ENCODE data around the gene FBL. TPM values are rescaled to one million over a fixed set of nuclear protein-coding genes. Genes with fewer than 3 reads are reported as not detected.

FBL gene
- total RNA-seq, 1 donor from 2014 or later: 141 TPM

Other genes starting within 250 kb of the FBL start
- gene LGALS13, start 243.9 kb downstream of the FBL start, total RNA-seq: not detected in 2 replicates
- gene LGALS16, start 190.5 kb downstream of the FBL start, total RNA-seq: not detected in 2 replicates
- gene LGALS14, start 141.9 kb downstream of the FBL start, total RNA-seq: not detected in 2 replicates
- gene CLC, start 108.3 kb downstream of the FBL start, total RNA-seq: not detected in 2 replicates
- gene LEUTX, start 67.5 kb downstream of the FBL start, total RNA-seq: not detected in 2 replicates
- gene DYRK1B, start 12.2 kb downstream of the FBL start, total RNA-seq: 21.4 and 37.2 TPM in 2 replicates
- 0.17 and 0.74 TPM in 2 replicates for gene FCGBP, start 88.3 kb upstream of the FBL start, total RNA-seq
- 95.3 and 145 TPM in 2 replicates for gene PSMC4, start 124.8 kb upstream of the FBL start, total RNA-seq
- 6.3 and 7.8 TPM in 2 replicates for gene ZNF546, start 150.7 kb upstream of the FBL start, total RNA-seq
- gene ZNF780B, start 209.9 kb upstream of the FBL start, total RNA-seq: 13.8 and 15.8 TPM in 2 replicates
- gene ZNF780A, start 244.6 kb upstream of the FBL start, total RNA-seq: 10.7 and 17.5 TPM in 2 replicates